HL-60 (cell line): ENCODE measurements around the gene GABRB1.

ENCODE experiments used
- DNase-seq, 2 experiments: peaks; one replicate each; pipeline ENCODE4 v3.0.0-alpha.2; 2010 to 2020; ENCODE audit warnings: low read depth in 1 of 2, low spot score in 1 of 2
- H3K27ac ChIP-seq: fragments of 250-450 bp; sonication (Bioruptor Pico); replicated peaks from 2 replicates; pipeline ENCODE4 v1.5.1; 2020; ENCODE audit warnings: mild to moderate bottlenecking, moderate library complexity
- H3K27me3 ChIP-seq: fragments of 250-450 bp; sonication (Bioruptor Pico); 2 replicates; pipeline ENCODE4 v1.5.1; 2021; ENCODE audit warnings: mild to moderate bottlenecking, moderate library complexity; ENCODE audit not compliant: insufficient read depth, poor library complexity, severe bottlenecking
- H3K4me3 ChIP-seq: replicated peaks from 2 replicates; pipeline ENCODE4 v1.5.1; 2011; ENCODE audit warnings: mild to moderate bottlenecking, control low read depth, low read length; ENCODE audit not compliant: insufficient read depth
- CTCF ChIP-seq: IDR thresholded peaks from one replicate; pipeline ENCODE4 v1.5.1; 2011; ENCODE audit warnings: low read length, control low read depth, inconsistent platforms; ENCODE audit not compliant: insufficient read depth
- GABPA ChIP-seq: IDR thresholded peaks from 2 replicates; pipeline ENCODE4 v1.6.1; 2012; ENCODE audit warnings: low read depth
- POLR2AphosphoS5 ChIP-seq: IDR thresholded peaks from 2 replicates; pipeline ENCODE4 v1.6.1; 2012; ENCODE audit warnings: low read depth
- REST ChIP-seq: IDR thresholded peaks from 2 replicates; pipeline ENCODE4 v1.6.1; 2012; ENCODE audit warnings: low read depth; ENCODE audit not compliant: insufficient replicate concordance
- SPI1 ChIP-seq: IDR thresholded peaks from 2 replicates; pipeline ENCODE4 v1.6.1; 2012; ENCODE audit warnings: low read depth, mild to moderate bottlenecking, borderline replicate concordance

GABRB1 gene

GRCh38 chr4:47337893-47338292, 306.5 kb downstream of the GABRB1 start:
- no peak overlapping the region for H3K27ac ChIP-seq
- no peaks in the 10 kb centered on the region for H3K27me3 ChIP-seq
- no peak for TF ChIP-seq CTCF
- TF ChIP-seq POLR2AphosphoS5 = no peak
- TF ChIP-seq REST = no peak
- no peak for TF ChIP-seq GABPA
- no peak for TF ChIP-seq SPI1
- DNase-seq = no peak
- no peak overlapping the region for H3K4me3 ChIP-seq

- DNase-seq = no peak
- Histone ChIP-seq H3K4me3 (no peak overlapping the region), H3K27me3 (no peaks in the 10 kb centered on the region), H3K27ac (no peak overlapping the region)
- no peak for TF ChIP-seq SPI1
- TF ChIP-seq CTCF = no peak
- no peak for TF ChIP-seq GABPA
- no peak for TF ChIP-seq REST
- TF ChIP-seq POLR2AphosphoS5 = no peak
Measured at GRCh38 chr4:47340914-47341313, 309.5 kb downstream of the GABRB1 start.

GRCh38 chr4:47342796-47343195, 311.4 kb downstream of the GABRB1 start:
- Histone ChIP-seq H3K27ac (no peak overlapping the region), H3K4me3 (no peak overlapping the region), H3K27me3 (no peaks in the 10 kb centered on the region)
- TF ChIP-seq POLR2AphosphoS5 (no peak), CTCF (no peak), SPI1 (no peak), GABPA (no peak), REST (no peak)
- no peak for DNase-seq
